ENCODE data around the gene SLC3A2.
A peak's percentile ranks its signal among the peaks of the same experiment; 100 is the strongest.
"Not testable (repeated sequence)": the region's sequence is repeated elsewhere in the genome, so short reads cannot be mapped to it uniquely, and the experiment has no call there.

SLC3A2 gene

DNA sequence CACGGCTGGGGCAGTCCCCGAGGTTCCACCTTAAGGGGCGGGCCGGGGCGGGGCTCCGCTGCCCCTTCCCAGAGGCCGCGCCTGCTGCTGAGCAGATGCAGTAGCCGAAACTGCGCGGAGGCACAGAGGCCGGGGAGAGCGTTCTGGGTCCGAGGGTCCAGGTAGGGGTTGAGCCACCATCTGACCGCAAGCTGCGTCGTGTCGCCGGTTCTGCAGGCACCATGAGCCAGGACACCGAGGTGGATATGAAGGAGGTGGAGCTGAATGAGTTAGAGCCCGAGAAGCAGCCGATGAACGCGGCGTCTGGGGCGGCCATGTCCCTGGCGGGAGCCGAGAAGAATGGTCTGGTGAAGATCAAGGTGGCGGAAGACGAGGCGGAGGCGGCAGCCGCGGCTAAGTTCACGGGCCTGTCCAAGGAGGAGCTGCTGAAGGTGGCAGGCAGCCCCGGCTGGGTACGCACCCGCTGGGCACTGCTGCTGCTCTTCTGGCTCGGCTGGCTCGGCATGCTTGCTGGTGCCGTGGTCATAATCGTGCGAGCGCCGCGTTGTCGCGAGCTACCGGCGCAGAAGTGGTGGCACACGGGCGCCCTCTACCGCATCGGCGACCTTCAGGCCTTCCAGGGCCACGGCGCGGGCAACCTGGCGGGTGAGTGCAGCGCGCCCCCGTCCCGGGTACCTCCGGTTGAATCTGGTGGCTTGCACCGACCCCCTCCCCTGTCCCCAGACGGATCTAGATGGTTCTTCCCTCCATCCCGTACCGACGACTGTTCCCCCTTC lies at the start of gene SLC3A2:
Gene SLC3A2 (plus strand): TSS at position 94 of the 776 bp plus-strand sequence. CDS start 128 bp downstream, at position 222.
- peak; percentile 57 for DNase-seq (ENCODE audit: low read depth)

DNA sequence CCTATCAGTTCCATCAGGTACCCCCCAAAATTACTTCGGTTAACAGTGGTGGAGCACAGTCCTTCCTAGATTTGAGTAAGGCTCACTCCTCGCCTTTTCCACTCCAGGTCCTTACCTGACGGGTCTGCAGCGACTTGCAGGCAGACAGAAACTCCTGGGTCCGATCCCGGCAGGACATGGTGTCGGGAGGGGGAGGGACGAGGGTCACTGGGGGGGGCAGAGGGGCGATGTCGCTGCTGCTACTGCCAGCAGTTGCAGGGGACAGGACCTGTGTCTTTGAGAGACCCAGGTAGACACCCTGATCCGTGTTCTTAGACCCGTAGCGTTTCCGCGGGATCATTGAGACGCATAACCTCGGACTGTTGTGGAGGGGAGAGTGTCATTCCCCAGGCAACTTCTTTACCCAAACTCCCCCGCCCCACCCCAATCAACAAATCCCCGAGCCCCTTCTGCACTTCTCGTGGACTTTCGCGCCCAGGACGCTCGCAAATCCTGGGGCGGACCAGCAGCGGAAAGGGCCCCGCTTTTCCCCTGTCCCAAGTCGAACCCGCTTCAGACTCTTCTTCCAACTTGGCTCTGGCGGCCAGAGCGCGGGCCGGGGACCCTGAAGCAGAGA lies 49.7 kb upstream of the SLC3A2 start:
- no peak for DNase-seq (ENCODE audit: low read depth)

DNA sequence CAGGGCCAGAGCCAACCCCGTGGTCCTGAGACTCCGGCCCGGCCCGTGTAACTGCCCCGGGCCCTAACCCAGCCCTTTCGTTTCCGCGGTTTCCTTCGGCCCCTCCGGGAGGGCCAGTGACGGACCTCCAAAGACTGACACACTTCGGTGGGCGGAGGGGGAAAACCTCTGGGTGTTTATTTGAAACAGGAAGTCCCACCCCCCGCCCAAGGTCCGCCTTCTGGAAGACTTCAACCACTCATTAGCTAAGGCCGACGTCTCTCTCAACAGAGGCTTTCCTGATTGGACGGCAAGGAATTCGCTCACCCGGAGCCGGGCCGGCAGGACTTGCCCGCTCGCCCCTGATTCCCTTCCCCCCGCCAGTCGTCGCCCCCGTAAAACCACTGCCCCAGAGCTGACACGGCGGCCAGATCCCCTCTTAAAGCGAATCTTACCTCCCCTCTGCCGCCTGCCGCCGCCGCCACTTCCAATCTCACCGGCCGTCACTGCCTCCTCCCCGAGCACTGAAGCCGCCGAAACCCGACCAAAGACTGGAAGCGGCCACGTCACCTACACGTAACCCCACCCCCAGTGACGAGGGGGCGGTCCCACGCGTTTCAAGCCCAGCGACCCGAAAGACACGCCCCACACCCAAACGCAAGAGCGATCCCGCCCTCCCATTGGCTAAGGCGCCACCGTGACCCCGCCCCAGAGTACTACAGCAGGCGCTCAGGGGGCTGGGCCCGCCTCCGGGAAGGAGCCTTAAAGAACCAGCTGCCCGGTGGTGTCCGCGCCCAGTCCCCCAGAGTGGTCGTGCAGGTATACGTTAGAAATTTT lies 49.0 kb upstream of the SLC3A2 start, which contains the start of gene STX5:
Gene STX5 (minus strand): TSS at position 532 of the 816 bp plus-strand sequence. CDS start 808 bp downstream, outside the sequence.
- peak; percentile 99 for DNase-seq (ENCODE audit: low read depth)

DNA sequence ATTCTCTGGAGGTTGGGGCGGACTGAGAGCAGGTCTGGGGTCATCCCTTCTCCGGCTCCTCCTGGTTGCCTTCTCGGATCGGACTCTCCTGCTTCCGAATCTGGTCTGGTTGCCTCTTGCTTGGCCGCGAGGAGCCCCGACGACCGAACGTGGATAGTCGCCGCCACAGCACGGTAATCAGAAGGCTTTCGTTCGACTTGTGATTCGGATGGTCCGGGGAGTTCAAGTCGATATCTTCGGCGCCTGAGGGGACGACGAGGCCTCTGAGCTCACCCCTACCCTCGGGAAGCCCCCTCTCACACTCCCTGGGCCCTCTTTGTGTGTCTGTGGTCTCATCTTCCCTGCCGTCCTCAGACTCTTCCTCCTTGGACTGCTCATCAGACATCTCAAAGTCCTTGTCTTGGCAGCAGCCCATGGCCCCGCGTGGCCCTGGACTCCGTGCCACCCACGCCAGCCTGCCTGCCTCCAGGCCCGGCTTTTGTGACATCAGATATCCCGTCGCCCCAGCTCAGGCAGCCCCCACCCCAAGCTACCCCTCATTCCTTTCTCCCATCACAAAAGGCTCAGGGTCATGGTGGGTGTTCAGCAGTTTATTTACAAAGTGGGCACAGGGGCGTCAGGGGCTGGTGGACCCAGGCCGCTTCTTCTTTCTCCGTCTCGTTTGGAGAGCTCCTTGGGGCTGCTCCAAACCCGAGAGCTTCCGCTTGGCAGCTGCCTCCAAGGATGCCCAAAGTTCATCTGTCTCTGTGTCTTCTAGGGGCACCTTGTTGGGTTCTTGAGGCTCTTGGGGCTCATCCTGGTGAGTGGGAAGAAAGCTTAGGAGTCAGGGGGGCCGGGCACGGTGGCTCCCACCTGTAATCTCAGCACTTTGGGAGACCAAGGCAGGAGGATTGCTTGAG lies 48.1 kb upstream of the SLC3A2 start, which contains the start of gene TEX54:
Gene TEX54 (minus strand): TSS at position 506 of the 899 bp plus-strand sequence.
- no peak for DNase-seq (ENCODE audit: low read depth)

DNA sequence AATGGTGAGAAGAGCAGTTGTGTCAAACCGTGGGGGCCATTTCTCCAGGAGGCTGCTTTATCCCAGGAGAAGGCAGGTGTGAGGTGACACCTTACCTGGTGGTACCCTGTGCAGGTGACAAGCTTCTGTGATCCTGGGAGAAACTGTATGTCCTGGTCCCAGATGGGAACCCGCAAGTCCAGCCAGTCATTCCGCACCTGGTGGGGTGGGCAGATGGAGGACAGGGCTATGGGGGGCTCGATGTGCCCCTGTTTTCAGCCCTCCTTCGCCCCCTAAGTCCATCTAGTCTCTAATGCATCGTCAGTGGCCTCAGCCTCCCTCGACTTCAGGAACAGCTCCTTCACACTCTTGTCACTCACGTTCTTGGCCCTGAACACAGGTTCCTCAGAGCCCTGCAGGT lies 45.4 kb upstream of the SLC3A2 start:
- no peak for DNase-seq (ENCODE audit: low read depth)

DNA sequence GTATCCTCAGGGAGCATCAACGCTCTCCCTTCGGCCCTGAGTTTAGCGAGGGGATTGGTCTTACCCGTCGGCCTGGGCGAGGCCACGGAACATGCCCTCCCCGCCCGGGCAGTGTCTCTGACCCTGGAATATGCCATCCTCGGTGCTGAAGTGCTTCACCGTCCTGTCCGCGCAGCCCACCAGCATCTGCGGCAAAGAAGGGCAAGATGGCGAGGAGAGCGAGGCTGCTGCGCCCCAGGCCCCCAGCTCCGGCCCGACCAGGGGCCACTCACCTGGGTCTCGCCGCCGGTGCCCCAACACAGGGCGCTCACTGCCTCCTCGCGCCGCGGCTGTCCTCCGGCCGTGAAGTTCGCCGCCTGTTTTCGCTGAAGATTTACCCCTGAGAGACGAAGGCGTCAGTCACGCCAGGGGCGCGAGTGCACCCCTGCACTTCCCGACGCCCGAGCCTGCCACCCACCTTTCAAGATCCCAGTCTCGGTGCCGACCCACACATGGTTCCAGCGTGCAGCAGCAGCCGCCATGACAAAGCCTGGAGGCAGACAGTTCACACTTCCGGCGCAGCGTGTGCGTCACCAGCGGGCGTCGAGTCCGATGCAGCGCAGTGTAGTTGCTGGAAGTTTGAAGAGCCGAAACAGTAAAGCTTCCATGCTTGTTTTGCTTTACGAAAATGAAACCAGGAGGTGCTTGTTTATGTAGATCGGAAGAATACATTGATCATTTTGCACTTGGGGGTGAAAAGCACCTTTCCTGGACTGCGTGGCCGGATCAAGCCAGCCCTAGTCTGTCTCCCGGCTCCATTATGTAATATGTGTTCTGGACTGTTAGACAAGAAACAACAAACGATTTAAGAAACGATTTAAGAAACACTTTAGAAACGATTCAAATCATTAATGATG lies 41.4 kb upstream of the SLC3A2 start, which contains the start of gene WDR74:
Gene WDR74 (minus strand): TSS at position 541 of the 896 bp plus-strand sequence. CDS start 20 bp downstream, at position 521.
- DNase-seq (ENCODE audit: low read depth), result peak; percentile 80

DNA sequence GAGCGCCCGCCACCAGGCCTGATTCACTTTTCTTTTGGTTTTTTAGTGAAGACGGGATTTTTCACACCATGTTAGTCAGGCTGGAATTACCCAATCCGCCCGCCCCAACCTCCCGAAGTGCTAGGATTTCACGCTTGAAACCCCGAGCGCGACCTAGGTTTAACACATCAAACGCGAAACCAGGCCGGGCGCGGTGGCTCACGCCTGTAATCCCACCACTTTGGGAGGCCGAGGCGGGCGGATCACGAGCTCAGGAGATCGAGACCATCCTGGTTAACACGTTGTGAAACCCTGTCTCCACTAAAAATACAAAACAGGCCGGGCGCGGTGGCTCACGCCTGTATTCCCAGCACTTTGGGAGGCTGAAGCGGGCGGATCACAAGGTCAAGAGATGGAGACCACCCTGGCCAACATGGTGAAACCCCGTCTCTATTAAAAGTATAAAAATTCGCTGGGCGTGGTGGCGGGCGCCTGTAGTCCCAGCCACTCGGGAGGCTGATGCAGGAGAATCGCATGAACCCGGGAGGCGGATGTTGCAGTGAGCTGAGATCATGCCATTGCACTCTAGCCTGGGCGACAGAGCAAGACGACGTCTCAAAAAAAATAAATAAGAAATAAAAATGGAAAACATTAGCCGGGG lies 39.9 kb upstream of the SLC3A2 start:
- DNase-seq (ENCODE audit: low read depth), result peak; percentile 40

DNA sequence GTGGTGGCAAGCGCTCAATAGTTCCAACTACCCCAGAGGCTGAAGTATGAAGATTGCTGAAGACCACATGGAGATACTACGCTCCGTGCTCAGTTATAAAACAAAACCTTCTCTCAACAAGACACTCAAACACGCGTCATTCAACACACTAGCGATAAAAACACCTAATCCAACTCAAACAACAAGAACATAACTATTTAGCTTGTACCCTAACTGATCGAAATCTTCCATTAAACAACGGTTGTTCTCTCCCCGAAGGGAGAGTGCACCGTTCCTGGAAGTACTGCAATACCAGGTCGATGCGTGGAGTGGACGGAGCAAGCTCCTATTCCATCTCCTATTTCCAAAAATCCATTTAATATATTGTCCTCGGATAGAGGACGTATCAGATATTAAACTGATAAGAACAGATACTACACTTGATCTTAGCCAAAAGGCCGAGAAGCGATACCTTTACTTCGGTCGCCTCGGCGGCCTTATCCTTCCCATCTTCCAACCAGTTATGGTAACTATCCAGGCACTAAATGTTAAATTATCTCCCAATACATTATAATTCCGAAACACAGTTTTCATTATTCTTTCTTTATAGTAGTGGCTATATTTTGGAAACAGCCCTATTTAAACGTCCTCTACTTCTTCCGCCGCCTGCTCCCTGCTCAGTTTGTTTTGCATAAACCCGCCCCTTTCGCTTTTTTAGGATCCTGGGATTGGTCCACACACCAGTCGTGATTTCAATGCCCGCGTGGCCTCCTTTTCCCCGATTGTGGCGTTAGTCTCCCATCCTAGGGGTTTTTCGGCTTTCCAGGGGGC lies 39.1 kb upstream of the SLC3A2 start:
- DNase-seq (ENCODE audit: low read depth), result peak; percentile 68

DNA sequence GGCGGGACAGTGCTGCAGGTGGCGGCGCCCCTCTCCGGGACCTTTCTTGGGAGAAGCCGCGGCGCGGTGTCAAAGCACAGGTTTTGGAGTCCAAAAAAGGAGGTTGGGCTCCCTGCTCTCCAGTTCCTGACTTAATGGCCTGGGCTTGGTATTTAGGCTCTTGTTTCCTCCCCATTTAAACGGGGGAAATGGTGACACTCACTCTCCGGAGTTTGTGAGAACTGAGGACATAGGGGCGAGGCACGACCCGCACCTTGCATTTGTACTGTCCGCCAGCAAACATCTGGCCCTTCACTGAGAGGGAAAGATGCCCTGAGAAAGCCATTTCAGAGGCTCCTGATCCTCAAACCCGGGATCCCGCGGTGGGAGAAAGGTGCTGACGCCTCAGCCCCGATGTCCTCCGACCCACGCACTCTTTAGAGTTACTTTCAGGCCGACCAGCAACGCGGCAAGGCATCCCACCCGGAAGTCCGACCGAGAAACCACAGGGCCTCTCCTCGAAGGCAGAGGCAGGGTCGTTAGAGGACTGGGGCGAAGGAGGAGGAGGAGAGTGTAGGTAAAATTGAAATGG lies 38.4 kb upstream of the SLC3A2 start:
- no peak for DNase-seq (ENCODE audit: low read depth)

DNA sequence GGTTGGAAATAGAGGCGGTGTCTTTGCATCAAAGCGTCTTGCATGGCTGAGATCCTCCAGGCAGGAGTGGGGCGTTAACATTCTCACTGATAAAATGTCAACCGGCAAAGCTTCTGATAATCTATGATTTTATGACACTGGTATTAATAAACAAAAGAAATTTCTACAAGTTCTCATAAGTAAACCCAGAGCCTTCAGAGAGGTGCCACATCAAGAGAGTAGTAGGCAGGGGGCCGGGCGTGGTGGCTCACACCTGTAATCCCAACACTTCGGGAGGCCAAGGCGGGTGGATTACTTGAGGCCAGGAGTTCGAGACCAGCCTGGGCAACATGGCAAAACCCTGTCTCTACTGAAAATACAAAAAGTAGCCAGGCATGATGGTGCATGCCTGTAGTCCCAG lies 37.8 kb upstream of the SLC3A2 start:
- DNase-seq (ENCODE audit: low read depth), result not testable (repeated sequence)

DNA sequence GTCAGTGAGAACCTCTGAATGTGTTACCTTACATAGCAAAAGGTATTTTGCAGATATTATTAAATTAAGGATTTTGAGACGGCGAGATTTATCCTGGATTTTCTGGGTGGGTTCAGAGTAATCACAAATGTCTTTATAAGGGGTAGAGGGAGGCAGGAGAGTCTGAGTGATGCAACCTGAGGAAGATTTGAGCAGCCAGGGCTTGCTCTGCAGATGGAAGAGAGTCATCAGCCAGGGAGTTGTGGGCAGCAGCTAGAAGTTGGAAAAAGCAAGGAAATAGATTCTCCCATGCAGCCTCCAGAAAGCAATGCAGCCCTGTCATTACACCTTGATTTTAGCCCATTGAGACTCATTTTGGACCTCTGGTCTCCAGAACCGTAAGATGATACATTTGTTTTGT lies 37.2 kb upstream of the SLC3A2 start:
- no peak for DNase-seq (ENCODE audit: low read depth)

DNA sequence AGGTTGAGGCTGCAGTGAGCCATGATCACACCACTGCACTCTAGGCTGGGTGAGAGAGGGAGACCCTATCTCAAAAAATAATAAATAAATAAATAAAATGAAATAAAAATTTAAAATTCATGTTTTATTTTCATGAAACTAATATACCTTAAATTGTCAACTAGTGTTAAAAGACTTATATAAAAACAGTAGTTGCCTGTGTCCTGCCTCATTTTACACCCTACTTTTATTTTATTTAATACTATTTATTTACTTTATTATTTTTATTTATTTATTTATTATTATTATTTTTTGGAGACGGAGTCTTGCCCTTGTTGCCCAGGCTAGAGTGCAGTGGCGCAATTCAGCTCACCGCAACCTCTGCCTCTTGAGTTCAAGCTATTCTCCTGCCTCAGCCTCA lies 36.5 kb upstream of the SLC3A2 start:
- DNase-seq (ENCODE audit: low read depth), result no peak

DNA sequence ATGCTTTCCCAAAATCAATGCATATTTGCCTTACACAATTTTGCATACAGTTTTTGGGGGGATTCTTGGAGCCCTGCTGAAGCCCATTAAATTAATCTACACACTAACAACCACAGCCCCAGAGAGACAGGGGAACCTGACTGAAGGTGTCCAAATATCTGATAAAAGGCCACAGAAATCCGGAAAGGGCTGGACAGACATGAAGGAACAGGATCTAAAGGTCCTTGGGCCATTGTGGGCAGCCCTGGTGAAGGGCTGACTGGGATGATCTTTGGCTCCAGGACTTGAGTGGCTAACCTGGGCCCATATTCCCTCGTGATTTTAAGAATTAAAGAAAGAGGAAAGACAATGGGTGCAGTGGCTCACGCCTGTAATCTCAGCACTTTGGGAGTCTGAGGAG lies 34.5 kb upstream of the SLC3A2 start:
- DNase-seq (ENCODE audit: low read depth), result no peak

DNA sequence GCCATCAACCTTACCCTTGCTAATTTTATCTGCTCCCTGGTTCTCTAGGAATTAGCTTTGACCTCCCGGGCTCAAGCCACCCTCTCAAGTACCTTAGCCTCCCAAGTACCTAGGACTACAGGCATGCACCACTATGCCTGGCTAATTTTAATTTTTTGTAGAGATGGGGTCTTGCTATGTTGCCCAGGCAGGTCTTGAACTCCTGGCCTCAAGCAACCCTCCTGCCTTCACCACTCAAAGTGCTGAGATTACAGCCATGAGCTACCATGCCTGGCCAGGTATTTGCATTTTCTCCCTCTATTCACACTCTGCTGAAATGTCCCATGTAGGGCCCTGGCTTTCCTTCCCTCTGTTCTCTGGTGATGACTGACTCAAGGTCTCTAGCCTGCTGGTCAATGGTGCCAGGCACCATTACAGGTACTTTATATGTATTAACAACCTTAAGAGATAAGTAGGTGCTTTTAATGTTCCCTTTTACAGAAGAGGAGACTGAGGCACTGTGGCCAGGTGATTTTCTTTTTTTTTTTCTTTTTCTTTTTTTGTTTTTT lies 32.9 kb upstream of the SLC3A2 start:
- DNase-seq (ENCODE audit: low read depth), result no peak

DNA sequence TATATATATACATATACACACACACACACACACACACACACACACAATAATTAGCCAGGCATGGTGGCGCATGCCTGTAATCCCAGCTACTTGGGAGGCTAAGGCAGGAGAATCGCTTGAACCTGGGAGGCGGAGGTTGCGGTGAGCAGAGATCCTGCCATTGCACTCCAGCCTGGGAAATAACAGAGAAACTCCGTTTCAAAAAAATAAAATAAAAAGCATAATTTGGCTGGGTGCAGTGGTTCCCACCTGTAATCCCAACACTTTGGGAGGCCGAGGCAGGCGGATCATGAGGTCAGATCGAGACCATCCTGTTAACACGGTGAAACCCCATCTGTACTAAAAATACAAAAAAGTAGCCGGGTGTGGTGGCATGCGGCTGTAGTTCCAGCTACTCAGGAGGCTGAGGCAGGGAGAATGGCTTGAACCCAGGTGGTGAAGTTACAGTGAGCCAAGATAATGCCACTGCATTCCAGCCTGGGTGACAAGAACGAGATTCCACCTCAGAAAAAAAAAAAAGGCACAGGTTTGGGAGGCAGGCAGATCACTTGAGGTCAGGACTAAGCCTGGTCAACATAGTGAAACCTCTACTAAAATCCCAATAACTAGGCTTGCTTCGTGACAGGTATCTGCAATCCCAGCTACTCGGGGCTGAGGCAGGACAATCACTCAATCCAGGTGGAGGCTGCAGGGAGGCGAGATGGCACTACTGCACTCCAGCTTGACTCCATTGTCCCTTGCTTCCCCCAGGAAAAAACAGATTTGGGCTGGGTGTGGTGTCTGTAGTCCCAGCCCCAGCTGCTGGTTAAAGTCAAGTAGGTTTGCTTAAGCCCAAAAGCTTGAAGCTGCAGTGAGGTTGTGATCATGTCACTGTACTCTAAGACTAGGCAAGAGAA lies 29.5 kb upstream of the SLC3A2 start:
- no peak for DNase-seq (ENCODE audit: low read depth)

DNA sequence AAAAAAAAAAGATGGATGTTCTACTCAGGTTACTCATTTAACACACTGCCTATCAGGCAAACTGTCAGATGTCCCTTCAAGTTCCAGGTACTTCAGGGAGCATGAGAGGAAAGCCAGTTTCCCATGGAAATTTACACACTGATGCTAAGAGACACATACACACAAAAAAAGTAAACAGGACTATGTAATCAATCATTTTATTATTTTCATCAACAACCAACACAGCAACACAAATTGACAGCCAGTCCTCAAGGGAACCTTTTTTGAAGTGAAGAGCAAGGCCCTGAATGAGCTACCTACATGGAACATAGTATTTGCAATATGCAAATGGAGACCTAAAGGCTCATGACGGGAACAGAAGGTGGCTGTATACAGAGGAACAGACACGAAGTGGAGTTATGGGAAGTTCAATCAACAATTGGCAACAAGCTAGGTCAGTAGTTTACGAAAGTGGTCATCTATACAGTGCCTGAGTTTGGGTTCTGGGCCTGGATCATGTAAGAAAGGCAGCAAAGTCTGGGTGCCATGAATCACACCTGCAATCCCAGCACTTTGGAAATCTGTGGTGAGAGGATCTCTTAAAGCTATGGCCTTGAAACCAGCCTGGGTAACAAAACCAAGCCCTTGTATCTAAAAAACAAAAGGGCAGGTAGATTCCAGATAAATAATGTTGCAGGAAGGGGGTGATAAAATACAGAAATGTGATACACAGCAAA lies 28.7 kb upstream of the SLC3A2 start:
- no peak for DNase-seq (ENCODE audit: low read depth)
